ENCODE data around the gene PRSS56. TPM values are rescaled to one million over a fixed set of nuclear protein-coding genes. Genes with fewer than 3 reads are reported as not detected.

PRSS56 gene
- total and polyA plus RNA-seq, 8 donors: not detected

- WGBS, 5 donors: 86 to 94% (median 89%) methylated on average over 7 to 19 of the region's 19 CpGs
- peaks cover 32 to 97% (median 50%) of the 10 kb centered on the region in 3 donors for H3K27me3 ChIP-seq
- no peak for DNase-seq
- H3K27ac ChIP-seq: no peak overlapping the region
- H3K36me3 ChIP-seq: no peaks in the 10 kb centered on the region
- H3K9me3 ChIP-seq: no peaks in the 10 kb centered on the region
- TF ChIP-seq CTCF (IDR thresholded peaks at IDR 0.05): no peak
- no peak for TF ChIP-seq POLR2A (IDR thresholded peaks at IDR 0.05)
- TF ChIP-seq POLR2AphosphoS5 (IDR thresholded peaks at IDR 0.05): no peak
- TF ChIP-seq EP300 (IDR thresholded peaks at IDR 0.05): no peak
- no peak overlapping the region for H3K4me3 ChIP-seq
- peaks cover 10 to 28% (median 19%) of the 10 kb centered on the region in 4 donors for H3K4me1 ChIP-seq
- intact Hi-C loops (cut with DNase I; ENCODE audit: low total_unique reads): no loop called here
These were observed 36.1 kb upstream of the PRSS56 start for GRCh38 chr2:232483923-232484627.

- H3K27me3 ChIP-seq: peaks cover 32 to 100% (median 50%) of the 10 kb centered on the region in 3 donors
- intact Hi-C loops (cut with DNase I; ENCODE audit: low total_unique reads): no loop called here
These were observed 35.4 kb upstream of the PRSS56 start for GRCh38 chr2:232484628-232485347.

DNA sequence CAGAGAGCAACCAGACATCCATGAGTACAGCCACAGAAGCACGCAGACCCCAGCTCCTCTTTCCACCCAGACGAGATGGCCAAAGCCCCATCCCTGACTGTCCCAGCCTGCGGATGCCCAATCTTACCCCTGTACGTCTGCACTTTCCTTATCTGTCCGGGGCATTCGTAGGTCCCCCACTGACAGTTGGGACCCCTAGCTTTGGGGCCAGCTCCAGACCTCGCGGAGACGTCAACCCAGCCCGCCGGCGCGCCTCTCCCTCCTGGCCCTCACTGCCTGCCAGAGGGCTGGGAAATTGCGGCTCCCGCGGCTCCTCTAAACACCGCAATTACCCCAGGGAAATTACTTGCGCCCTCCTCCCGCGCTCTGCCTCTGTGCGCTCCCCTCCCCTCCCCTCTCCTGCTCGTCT is 34.8 kb upstream of the PRSS56 start:
- Histone ChIP-seq H3K27me3 (peaks cover 32 to 100% (median 50%) of the 10 kb centered on the region in 3 donors), H3K9me3 (no peaks in the 10 kb centered on the region), H3K36me3 (no peaks in the 10 kb centered on the region), H3K4me3 (peak overlapping the region in 1 of 4 donors; percentile 16), H3K4me1 (peaks cover 10 to 28% (median 19%) of the 10 kb centered on the region in 4 donors), H3K27ac (no peak overlapping the region)
- peak in 1 of 2 donors; percentile 18 for DNase-seq
- intact Hi-C loops (cut with DNase I; ENCODE audit: low total_unique reads): no loop called here
- TF ChIP-seq EP300 (IDR thresholded peaks at IDR 0.05) (no peak), CTCF (IDR thresholded peaks at IDR 0.05) (no peak), POLR2AphosphoS5 (IDR thresholded peaks at IDR 0.05) (no peak), POLR2A (IDR thresholded peaks at IDR 0.05) (no peak)
- 5 to 10% (median 9%) methylated on average over 12 to 22 of the region's 22 CpGs for WGBS, 5 donors

More at GRCh38 chr2:232484628-232485347, 35.4 kb upstream of the PRSS56 start:
- no peak overlapping the region for H3K4me3 ChIP-seq
- H3K27ac ChIP-seq: no peak overlapping the region
- no peaks in the 10 kb centered on the region for H3K9me3 ChIP-seq
- peaks cover 10 to 28% (median 19%) of the 10 kb centered on the region in 4 donors for H3K4me1 ChIP-seq
- TF ChIP-seq POLR2AphosphoS5 (IDR thresholded peaks at IDR 0.05) (no peak), CTCF (IDR thresholded peaks at IDR 0.05) (no peak), EP300 (IDR thresholded peaks at IDR 0.05) (no peak), POLR2A (IDR thresholded peaks at IDR 0.05) (no peak)
- 69 to 80% (median 76%) methylated on average over 5 to 12 of the region's 12 CpGs for WGBS, 5 donors
- H3K36me3 ChIP-seq: no peaks in the 10 kb centered on the region
- no peak for DNase-seq

DNA sequence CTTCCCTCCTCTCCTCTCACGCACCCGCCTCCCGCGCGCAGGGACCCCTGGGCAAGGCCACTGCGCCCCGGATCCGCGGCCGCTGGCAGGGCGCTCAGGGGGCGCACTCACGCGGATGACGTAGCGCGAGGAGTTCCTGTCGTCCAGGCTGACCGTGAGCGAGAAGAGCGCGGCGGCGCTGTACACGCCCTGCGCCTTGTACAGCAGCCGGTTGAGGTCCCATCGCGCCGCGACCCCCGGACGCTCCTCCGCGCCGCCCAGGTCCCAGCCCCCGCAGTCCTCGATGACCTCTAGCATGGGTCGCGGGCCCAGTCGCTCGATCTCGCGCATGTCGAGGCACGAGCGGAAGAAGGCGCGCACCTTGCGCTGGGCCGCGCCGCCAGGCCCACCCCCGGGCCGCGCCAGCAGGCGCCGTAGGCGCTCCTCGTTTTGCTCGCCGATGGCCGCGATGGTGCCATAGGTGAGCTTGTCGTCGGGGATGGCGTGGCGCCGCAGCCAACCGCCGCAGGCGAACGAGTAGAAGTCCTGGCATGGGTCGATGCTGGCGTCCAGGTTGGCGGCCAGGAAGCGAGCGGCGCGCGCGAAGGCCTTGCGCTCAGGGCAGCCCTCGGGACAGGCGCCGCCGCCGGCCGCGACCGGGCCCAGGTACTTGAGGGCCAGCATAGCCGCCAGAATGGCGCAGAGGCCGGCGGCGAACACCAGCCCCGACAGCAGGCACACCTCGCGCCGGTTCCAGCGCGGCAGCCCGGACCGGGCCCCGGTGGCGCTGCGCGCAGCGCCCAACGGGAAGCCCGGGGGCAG is 34.2 kb upstream of the PRSS56 start:
- TF ChIP-seq POLR2AphosphoS5 (IDR thresholded peaks at IDR 0.05) (no peak), CTCF (IDR thresholded peaks at IDR 0.05) (no peak), EP300 (IDR thresholded peaks at IDR 0.05) (no peak), POLR2A (IDR thresholded peaks at IDR 0.05) (no peak)
- H3K27ac ChIP-seq: no peak overlapping the region
- 2 to 9% (median 3%) methylated on average over 38 to 111 of the region's 111 CpGs for WGBS, 5 donors
- no peaks in the 10 kb centered on the region for H3K36me3 ChIP-seq
- peak overlapping the region in 2 of 4 donors; percentile 9 to 16 for H3K4me3 ChIP-seq
- peak in 1 of 2 donors; percentile 43 for DNase-seq
- peaks cover 32 to 100% (median 50%) of the 10 kb centered on the region in 3 donors for H3K27me3 ChIP-seq
- intact Hi-C loops (cut with DNase I; ENCODE audit: low total_unique reads): no loop called here
- peaks cover 10 to 28% (median 19%) of the 10 kb centered on the region in 4 donors for H3K4me1 ChIP-seq
- no peaks in the 10 kb centered on the region for H3K9me3 ChIP-seq
